SK-N-MC (cell line): ENCODE measurements around the gene PRSS3.
A peak's percentile ranks its signal among the peaks of the same experiment; 100 is the strongest.
"Not testable (repeated sequence)": the region's sequence is repeated elsewhere in the genome, so short reads cannot be mapped to it uniquely, and the experiment has no call there.

Experiments used
- DNase-seq: peaks from one replicate; pipeline ENCODE4 v3.0.0-alpha.2; 2011; ENCODE audit warnings: low read depth, low spot score
- H3K27ac ChIP-seq: fragments of 200-600 bp; sonication (generic); 2 replicates; pipeline ENCODE4 v1.5.1; 2016; ENCODE audit warnings: mixed run types
- H3K36me3 ChIP-seq: fragments of 200-600 bp; sonication (generic); 2 replicates; pipeline ENCODE4 v1.6.1; 2017; ENCODE audit warnings: antibody characterized with exemption, low read length, mixed read lengths; ENCODE audit not compliant: insufficient read depth
- H3K4me3 ChIP-seq: fragments of 200-600 bp; sonication (generic); 2 replicates; pipeline ENCODE4 v1.5.1; 2016
- H3K9ac ChIP-seq: fragments of 200-600 bp; sonication (generic); 2 replicates; pipeline ENCODE4 v1.8.0; 2017; ENCODE audit warnings: mixed run types, mixed read lengths; ENCODE audit not compliant: insufficient read length
- H3K9me3 ChIP-seq: fragments of 200-600 bp; sonication (generic); 2 replicates; pipeline ENCODE4 v1.6.1; 2017; ENCODE audit warnings: low read depth, mild to moderate bottlenecking, antibody characterized with exemption, low read length, moderate library complexity, mixed read lengths
- EZH2 ChIP-seq: fragments of 200-600 bp; sonication (generic); IDR thresholded peaks from one replicate; pipeline ENCODE4 v1.6.1; 2017; ENCODE audit warnings: antibody characterized with exemption
- FOXP2 ChIP-seq: optimal IDR thresholded peaks from 2 replicates; pipeline ENCODE3; 2011; ENCODE audit warnings: mild to moderate bottlenecking, moderate library complexity; ENCODE audit not compliant: insufficient read depth; ENCODE audit errors: extremely low read length, control extremely low read depth
- POLR2AphosphoS5 ChIP-seq: IDR thresholded peaks from 2 replicates; pipeline ENCODE4 v1.6.1; 2012; ENCODE audit warnings: mild to moderate bottlenecking, low read depth, low read length, borderline replicate concordance

PRSS3 gene

GRCh38 chr9:33843312-33843961 is 48.1 kb downstream of the PRSS3 start:
- no peak for DNase-seq
- H3K9me3 ChIP-seq: no peaks in the 10 kb centered on the region

GRCh38 chr9:33846231-33846630 is 50.9 kb downstream of the PRSS3 start:
- H3K36me3 ChIP-seq: no peaks in the 10 kb centered on the region; the same call in 1 of the 2 replicates
- DNase-seq: no peak
- no peak overlapping the region for H3K4me3 ChIP-seq
- H3K27ac ChIP-seq: peak overlapping the region; percentile 67
- TF ChIP-seq FOXP2 (no peak), EZH2 (no peak), POLR2AphosphoS5 (no peak)
- peak overlapping the region; percentile 26 for H3K9ac ChIP-seq
- no peaks in the 10 kb centered on the region for H3K9me3 ChIP-seq

More at GRCh38 chr9:33843312-33843961, 48.1 kb downstream of the PRSS3 start:
- H3K4me3 ChIP-seq: no peak overlapping the region
- H3K36me3 ChIP-seq: no peaks in the 10 kb centered on the region; the same call in 1 of the 2 replicates
- no peak overlapping the region for H3K9ac ChIP-seq
- 0 out of 2 replicates have a peak overlapping the region, but pooled peaks have one; percentile 26 for H3K27ac ChIP-seq
- TF ChIP-seq POLR2AphosphoS5 (no peak), EZH2 (no peak), FOXP2 (no peak)

GRCh38 chr9:33847894-33848205 is 52.5 kb downstream of the PRSS3 start:
- not testable (repeated sequence) for H3K9me3 ChIP-seq, H3K27ac ChIP-seq, H3K9ac ChIP-seq, H3K4me3 ChIP-seq, H3K36me3 ChIP-seq, DNase-seq
